GM23338 (cell line): ENCODE results near the gene CBFA2T2.

Source experiments
- CTCF ChIP-seq, 2 experiments: fragments of 200-600 bp in 1 of 2; sonication (generic) in 1 of 2; conservative IDR thresholded peaks; 2 replicates each; pipeline versions ENCODE4 v1.5.1 to v1.6.1; 2016 to 2017; ENCODE audit warnings: antibody characterized with exemption in 2 of 2, low read depth in 2 of 2, mild to moderate bottlenecking in 2 of 2, moderate library complexity in 1 of 2
- POLR2AphosphoS5 ChIP-seq: IDR thresholded peaks from 2 replicates; pipeline ENCODE4 v1.6.1; 2016; ENCODE audit warnings: antibody characterized with exemption, low read depth

DNA sequence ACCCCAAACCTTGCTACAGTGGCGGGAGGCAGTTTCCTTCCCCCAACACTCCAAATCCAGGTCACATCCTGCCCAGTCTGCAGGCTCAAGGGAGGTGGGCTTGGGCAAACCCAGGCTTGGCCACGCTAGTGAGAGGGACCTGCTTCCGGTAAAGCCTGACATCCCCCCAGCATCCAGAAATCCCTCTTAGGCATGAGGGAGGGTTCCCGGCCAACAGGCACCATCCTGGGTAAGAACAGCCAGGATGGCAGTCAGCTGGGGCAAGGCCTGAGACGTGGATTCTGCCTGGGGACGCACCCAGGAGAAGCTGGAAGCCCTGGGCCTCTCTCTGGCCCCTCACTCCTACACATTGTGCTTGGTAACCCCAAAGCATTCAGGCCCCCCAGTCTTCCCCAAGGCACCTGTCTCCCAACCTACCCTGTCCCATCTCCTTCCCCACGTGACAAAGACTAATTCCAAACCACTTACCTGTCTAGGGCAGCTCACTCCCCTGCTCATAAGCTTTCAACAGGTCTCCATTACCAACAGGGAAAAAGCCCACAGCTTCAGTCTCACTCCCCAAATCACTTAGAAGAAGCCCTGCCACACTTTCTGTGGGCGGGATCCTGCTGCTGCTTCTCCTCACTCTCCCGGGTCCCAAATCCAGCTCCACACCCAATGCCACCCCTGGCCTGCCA lies 174.3 kb downstream of the CBFA2T2 start:
- TF ChIP-seq POLR2AphosphoS5 (no peak), CTCF (conservative IDR thresholded peaks at IDR 0.05; ENCODE audit: low read depth in 2 of 2) (no peak)
